Fibroblast of pulmonary artery (primary cell): ENCODE measurements around the gene MYH11.
"Not testable (repeated sequence)": the region's sequence is repeated elsewhere in the genome, so short reads cannot be mapped to it uniquely, and the experiment has no call there.

ENCODE experiments used
- DNase-seq: peaks from one replicate; pipeline ENCODE4 v3.0.0-alpha.2; 2010; ENCODE audit warnings: low read depth
- H3K4me3 ChIP-seq: replicated peaks from 2 replicates; pipeline ENCODE4 v1.5.1; 2011; ENCODE audit warnings: low read depth, mild to moderate bottlenecking, control low read depth, low read length, moderate library complexity
- TF ChIP-seq, protein P1 (sequence below): IDR thresholded peaks from 2 replicates; pipeline ENCODE4 v1.5.1; 2011; ENCODE audit warnings: mild to moderate bottlenecking, control low read depth, low read length, inconsistent platforms; ENCODE audit errors: missing control alignments

MYH11 gene

DNA sequence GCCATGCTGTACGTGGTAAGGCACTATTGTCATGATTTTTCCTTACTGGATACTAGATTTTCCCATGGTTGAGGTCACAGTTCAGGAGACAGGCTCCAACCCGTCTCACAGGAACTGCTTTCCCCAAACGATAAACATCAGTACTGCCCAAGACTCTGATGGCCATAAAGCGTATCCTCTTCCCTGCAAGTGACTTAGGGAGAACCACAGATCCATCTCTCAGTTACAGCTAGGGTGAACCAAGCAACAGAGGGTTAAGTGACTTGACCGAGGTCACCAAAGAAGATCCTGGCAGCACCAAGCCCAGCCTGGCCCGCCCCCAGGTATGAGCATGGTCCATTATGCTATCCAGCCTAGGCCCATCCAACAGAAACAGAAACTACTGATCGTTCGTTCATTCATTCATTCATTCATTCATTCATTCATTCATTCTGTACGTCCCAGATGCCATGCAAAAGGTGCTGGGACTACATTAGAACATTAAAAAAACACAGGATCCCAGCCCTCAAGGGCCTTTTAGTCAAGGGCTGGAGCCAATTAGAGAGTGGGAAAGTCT is 31.0 kb downstream of the MYH11 start:
- no peak overlapping the region for H3K4me3 ChIP-seq
- TF ChIP-seq, protein P1, sequence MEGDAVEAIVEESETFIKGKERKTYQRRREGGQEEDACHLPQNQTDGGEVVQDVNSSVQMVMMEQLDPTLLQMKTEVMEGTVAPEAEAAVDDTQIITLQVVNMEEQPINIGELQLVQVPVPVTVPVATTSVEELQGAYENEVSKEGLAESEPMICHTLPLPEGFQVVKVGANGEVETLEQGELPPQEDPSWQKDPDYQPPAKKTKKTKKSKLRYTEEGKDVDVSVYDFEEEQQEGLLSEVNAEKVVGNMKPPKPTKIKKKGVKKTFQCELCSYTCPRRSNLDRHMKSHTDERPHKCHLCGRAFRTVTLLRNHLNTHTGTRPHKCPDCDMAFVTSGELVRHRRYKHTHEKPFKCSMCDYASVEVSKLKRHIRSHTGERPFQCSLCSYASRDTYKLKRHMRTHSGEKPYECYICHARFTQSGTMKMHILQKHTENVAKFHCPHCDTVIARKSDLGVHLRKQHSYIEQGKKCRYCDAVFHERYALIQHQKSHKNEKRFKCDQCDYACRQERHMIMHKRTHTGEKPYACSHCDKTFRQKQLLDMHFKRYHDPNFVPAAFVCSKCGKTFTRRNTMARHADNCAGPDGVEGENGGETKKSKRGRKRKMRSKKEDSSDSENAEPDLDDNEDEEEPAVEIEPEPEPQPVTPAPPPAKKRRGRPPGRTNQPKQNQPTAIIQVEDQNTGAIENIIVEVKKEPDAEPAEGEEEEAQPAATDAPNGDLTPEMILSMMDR, result no peak
- DNase-seq, result no peak

DNA sequence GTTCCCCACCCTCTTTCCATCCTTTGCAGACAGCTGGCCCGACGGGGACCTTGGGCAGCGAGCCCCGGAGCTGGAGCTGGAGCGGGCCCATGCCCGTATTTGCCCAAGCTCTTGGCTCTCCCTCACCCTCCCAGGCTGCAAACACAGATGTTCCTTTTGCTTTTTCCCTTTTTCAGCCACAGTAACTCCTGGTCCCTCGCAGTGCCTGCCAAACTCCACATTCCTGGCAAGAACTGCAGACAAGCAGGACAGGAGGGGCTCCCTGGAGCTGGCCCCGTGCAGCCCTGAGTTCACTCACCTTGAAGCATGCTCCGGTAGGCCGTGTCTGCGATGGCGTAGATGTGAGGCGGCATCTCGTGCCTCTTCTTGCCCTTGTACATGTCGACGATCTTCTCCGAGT is 33.9 kb downstream of the MYH11 start:
- DNase-seq, result no peak
- H3K4me3 ChIP-seq, result no peak overlapping the region
- TF ChIP-seq, protein P1, result no peak

DNA sequence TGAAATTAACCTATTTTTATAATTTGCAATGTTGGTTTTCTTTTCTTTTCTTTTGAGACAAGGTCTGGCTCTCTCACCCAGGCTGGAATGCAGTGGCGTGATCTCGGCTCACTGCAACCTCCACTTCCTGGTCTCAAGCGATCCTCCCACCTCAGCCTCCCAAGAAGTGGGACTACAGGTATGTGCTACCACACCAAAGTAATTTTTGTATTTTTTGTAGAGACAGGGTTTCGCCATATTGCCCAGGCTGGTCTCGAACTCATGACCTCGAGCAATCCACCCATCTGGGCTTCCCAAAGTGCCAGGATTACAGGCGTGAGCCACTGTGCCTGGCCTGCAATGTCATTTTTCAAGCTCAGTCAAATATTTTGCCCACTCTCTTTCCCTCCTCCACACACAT is 36.0 kb downstream of the MYH11 start:
- no peak overlapping the region for H3K4me3 ChIP-seq
- TF ChIP-seq, protein P1, result no peak
- DNase-seq, result no peak

DNA sequence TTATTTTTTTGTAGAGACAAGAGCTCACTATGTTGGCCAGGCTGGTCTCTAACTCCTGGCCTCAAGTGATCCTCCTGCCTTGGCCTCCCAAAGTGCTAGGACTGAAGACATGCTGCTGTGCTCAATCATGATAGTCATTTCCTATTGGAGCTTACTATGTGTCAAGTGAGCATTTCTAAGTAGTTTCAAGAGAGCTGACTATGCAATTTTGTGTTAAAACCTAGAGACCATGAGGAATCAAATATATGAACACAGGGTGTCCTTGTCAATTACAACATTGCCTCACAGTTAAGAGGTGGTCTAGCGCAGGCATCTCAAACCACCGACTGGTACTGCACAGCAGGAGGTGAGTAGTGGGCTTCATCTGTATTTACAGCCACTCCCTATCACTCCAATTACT is 37.8 kb downstream of the MYH11 start:
- no peak for DNase-seq
- TF ChIP-seq, protein P1, result no peak
- H3K4me3 ChIP-seq, result no peak overlapping the region

DNA sequence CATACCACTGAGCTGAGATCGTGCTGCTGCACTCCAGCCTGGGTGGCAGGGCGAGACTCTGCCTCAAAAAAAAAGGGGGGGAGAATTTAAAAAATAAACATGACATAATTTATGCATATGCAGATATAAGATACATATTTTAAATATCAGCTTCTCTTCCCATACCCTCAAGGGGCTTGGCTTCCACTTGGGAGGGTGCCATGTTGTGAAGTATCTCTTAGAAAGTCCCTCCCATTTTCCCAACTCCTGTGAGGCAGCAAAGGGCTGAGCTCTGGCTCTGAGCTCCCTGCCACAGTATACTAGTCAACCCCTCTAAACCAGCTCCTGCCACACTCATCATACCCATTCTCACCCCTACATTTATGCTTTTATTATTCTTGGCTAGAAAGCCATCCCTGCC is 39.4 kb downstream of the MYH11 start:
- TF ChIP-seq, protein P1, result no peak
- H3K4me3 ChIP-seq, result no peak overlapping the region
- no peak for DNase-seq

DNA sequence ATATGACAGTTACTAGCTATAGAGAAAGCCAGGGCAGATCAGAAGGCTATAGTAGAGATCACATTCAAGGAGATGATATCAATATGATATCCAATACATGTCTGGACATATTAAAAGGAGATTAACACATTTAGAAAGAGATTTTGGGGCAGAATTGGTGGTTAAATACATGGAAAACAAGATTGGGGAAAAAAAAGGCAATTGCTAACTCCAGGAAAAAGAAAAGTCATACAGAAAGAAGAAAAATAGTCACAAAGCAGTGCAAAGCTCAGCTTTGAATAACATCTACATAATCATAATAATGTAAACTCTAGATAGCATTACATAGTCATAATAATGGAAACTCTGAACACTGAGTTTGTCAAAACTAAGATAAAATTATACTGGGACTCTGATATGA is 40.6 kb downstream of the MYH11 start:
- TF ChIP-seq, protein P1, result no peak
- H3K4me3 ChIP-seq, result no peak overlapping the region
- DNase-seq, result no peak

DNA sequence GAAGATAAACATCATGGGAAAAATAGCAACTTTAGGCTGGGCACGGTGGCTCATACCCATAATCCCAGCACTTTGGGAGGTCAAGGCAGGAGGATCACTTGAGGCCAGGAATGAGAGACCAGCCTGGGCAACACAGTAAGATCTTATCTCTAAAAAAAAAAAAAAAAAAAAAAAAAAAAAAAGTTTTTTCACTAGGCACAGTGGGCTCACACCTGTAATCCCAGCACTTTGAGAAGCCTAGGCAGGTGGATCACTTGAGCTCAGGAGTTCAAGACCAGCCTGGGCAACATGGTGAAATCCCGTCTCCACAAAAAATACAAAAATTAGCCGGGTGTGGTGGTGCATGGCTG is 44.5 kb downstream of the MYH11 start:
- not testable (repeated sequence) for DNase-seq, H3K4me3 ChIP-seq
